Thyroid gland (tissue), 4 donors: ENCODE measurements around the gene AFF3.

Source experiments
- POLR2A ChIP-seq, 2 donors: fragments of 450-650 bp; IDR thresholded peaks; one replicate each; pipeline ENCODE4 v1.6.1; 2017; ENCODE audit warnings: antibody characterized with exemption in 2 of 2, mild to moderate bottlenecking in 2 of 2, moderate library complexity in 1 of 2
- TF ChIP-seq, protein P1 (sequence below), 6 experiments: fragments of 200-600 bp in 3 of 6; fragments of 450-650 bp in 3 of 6; sonication (generic) in 3 of 6; IDR thresholded peaks; one replicate each; pipeline ENCODE4 v1.5.1; 2016 to 2019; ENCODE audit warnings: antibody characterized with exemption in 6 of 6, mild to moderate bottlenecking in 2 of 6, inconsistent platforms in 1 of 6, moderate library complexity in 1 of 6

DNA sequence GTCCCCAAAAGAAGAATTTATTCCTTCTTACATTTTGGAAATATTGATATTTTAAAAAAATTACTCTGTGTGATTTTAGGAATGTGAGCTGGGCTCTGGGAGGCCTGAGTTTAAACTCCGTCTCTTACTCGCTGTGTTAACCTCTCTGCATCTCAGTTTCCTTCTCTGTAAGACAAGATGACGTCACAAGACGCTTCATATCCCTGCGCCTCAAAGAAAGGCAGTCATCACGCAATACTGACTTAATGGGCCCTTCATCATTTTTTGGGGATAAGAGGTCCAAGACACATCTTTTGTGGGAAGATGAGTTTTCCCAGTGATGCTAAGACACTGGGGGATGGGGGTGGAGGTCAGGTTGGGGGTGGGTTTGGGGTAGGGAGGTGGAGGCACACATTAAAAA, 320.4 kb downstream of the AFF3 start:
- TF ChIP-seq, protein P1, sequence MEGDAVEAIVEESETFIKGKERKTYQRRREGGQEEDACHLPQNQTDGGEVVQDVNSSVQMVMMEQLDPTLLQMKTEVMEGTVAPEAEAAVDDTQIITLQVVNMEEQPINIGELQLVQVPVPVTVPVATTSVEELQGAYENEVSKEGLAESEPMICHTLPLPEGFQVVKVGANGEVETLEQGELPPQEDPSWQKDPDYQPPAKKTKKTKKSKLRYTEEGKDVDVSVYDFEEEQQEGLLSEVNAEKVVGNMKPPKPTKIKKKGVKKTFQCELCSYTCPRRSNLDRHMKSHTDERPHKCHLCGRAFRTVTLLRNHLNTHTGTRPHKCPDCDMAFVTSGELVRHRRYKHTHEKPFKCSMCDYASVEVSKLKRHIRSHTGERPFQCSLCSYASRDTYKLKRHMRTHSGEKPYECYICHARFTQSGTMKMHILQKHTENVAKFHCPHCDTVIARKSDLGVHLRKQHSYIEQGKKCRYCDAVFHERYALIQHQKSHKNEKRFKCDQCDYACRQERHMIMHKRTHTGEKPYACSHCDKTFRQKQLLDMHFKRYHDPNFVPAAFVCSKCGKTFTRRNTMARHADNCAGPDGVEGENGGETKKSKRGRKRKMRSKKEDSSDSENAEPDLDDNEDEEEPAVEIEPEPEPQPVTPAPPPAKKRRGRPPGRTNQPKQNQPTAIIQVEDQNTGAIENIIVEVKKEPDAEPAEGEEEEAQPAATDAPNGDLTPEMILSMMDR (IDR thresholded peaks at IDR 0.05) = no peak
- TF ChIP-seq POLR2A (IDR thresholded peaks at IDR 0.05) = no peak
